ENCODE results near the gene THEM5.

- TF ChIP-seq CTCF (conservative IDR thresholded peaks at IDR 0.05; ENCODE audit: low read depth, low read length): no peak
- no peak for TF ChIP-seq EZH2 (IDR thresholded peaks at IDR 0.05; ENCODE audit: low read length, unreplicated experiment)
- no peak for TF ChIP-seq EZH2phosphoT487 (IDR thresholded peaks at IDR 0.05; ENCODE audit: borderline replicate concordance, low read length)
Measured at GRCh38 chr1:151854658-151855057, 1.1 kb upstream of the THEM5 start.

Data from PC-3 (cell line).